PC-3 (cell line): ENCODE measurements around the gene TSKU. TPM values are rescaled to one million over a fixed set of nuclear protein-coding genes. Genes with fewer than 3 reads are reported as not detected.
A peak's percentile ranks its signal among the peaks of the same experiment; 100 is the strongest.

Experiments used
- ATAC-seq: fragments of 200-7000 bp; cut with Tn5 transposase; 2 replicates; pipeline ENCODE4 v1.9.1; 2020; ENCODE audit warnings: mild to moderate bottlenecking, moderate library complexity
- BruUV-seq: library from RNA; stranded (reverse); fragments of 400-500 nt; replicated peaks from 2 replicates; lab custom pipeline; 2021; lab: Mats Ljungman, UMichigan
- CTCF ChIA-PET: fragments of 300-600 bp; sonication (Branson Sonifier 250); formaldehyde crosslinking; loops from one replicate; lab custom pipeline; 2022; ENCODE audit warnings: antibody characterized with exemption; lab: Charles Lee
- POLR2A ChIA-PET: fragments of 300-600 bp; sonication (Branson Sonifier 250); formaldehyde crosslinking; loops from one replicate; lab custom pipeline; 2022; ENCODE audit warnings: antibody characterized with exemption; ENCODE audit not compliant: unreplicated experiment; lab: Charles Lee
- DNase-seq: peaks from one replicate; pipeline ENCODE4 v3.0.0-alpha.2; 2015
- H2AFZ ChIP-seq: fragments of 300-600 bp; sonication (generic); 2 replicates; pipeline ENCODE4 v1.6.0; 2016; ENCODE audit warnings: antibody characterized with exemption, low read length
- H3F3A ChIP-seq: fragments of 300-600 bp; sonication (generic); one replicate; pipeline ENCODE4 v1.6.0; 2017; ENCODE audit warnings: antibody characterized with exemption, low read length, control low read depth, mild to moderate bottlenecking; ENCODE audit not compliant: unreplicated experiment
- H3K27ac ChIP-seq: fragments of 300-600 bp; sonication (generic); 2 replicates; pipeline ENCODE4 v1.5.1; 2016; ENCODE audit warnings: mild to moderate bottlenecking, low read length
- H3K27me3 ChIP-seq: fragments of 300-600 bp; sonication (generic); 2 replicates; pipeline ENCODE4 v1.6.1; 2016; ENCODE audit warnings: low read length, mixed read lengths
- H3K36me3 ChIP-seq: fragments of 300-600 bp; sonication (generic); 2 replicates; pipeline ENCODE4 v1.6.1; 2016; ENCODE audit warnings: low read depth, mixed run types, low read length, mixed read lengths
- H3K4me1 ChIP-seq: fragments of 300-600 bp; sonication (generic); 2 replicates; pipeline ENCODE4 v1.5.1; 2016; ENCODE audit warnings: low read length; ENCODE audit not compliant: insufficient read depth
- H3K4me2 ChIP-seq: fragments of 300-600 bp; sonication (generic); 2 replicates; pipeline ENCODE4 v1.6.0; 2016; ENCODE audit warnings: low read length
- H3K4me3 ChIP-seq: fragments of 300-600 bp; sonication (generic); 2 replicates; pipeline ENCODE4 v1.5.1; 2016; ENCODE audit warnings: mild to moderate bottlenecking, low read length, mixed read lengths
- H3K79me2 ChIP-seq: fragments of 300-600 bp; sonication (generic); 2 replicates; pipeline ENCODE4 v1.6.1; 2017; ENCODE audit warnings: low read length, mixed read lengths
- H3K9ac ChIP-seq: fragments of 300-600 bp; sonication (generic); 2 replicates; pipeline ENCODE4 v1.6.0; 2016; ENCODE audit warnings: mild to moderate bottlenecking, low read length
- H3K9me2 ChIP-seq: fragments of 300-600 bp; sonication (generic); replicated peaks from 2 replicates; pipeline ENCODE4 v1.6.1; 2016; ENCODE audit warnings: mixed run types, low read length, mixed read lengths
- H3K9me3 ChIP-seq: fragments of 300-600 bp; sonication (generic); 2 replicates; pipeline ENCODE4 v1.6.1; 2016; ENCODE audit warnings: low read length, mixed read lengths
- H4K20me1 ChIP-seq: fragments of 300-600 bp; sonication (generic); 2 replicates; pipeline ENCODE4 v1.6.1; 2016; ENCODE audit warnings: low read length, mixed read lengths
- EZH2 ChIP-seq: fragments of 300-600 bp; sonication (generic); IDR thresholded peaks from one replicate; pipeline ENCODE4 v1.6.1; 2017; ENCODE audit warnings: antibody characterized with exemption, mild to moderate bottlenecking, low read length; ENCODE audit not compliant: unreplicated experiment
- EZH2phosphoT487 ChIP-seq: fragments of 300-600 bp; sonication (generic); IDR thresholded peaks from 2 replicates; pipeline ENCODE4 v1.6.1; 2018; ENCODE audit warnings: mild to moderate bottlenecking, antibody characterized with exemption, low read length, borderline replicate concordance
- intact Hi-C: fragments of 100-400 bp; cut with micrococcal nuclease; formaldehyde crosslinking; loops from 2 replicates; pipeline ENCODE4 v1.9.0; 2023
- total RNA-seq: library from RNA; depleted of rRNA; stranded (reverse); fragments of >200 nt; gene quantifications from 2 replicates; pipeline ENCODE4 v1.2.3, GENCODE V29; 2014
- TF ChIP-seq, protein P1 (sequence below): fragments of 300-600 bp; sonication (generic); conservative IDR thresholded peaks from 2 replicates; pipeline ENCODE4 v1.5.1; 2017; ENCODE audit warnings: antibody characterized with exemption, low read depth, mild to moderate bottlenecking, low read length

The TSKU gene
- total RNA-seq, 1 experiment from 2014 or later, result 32.1 TPM

DNA sequence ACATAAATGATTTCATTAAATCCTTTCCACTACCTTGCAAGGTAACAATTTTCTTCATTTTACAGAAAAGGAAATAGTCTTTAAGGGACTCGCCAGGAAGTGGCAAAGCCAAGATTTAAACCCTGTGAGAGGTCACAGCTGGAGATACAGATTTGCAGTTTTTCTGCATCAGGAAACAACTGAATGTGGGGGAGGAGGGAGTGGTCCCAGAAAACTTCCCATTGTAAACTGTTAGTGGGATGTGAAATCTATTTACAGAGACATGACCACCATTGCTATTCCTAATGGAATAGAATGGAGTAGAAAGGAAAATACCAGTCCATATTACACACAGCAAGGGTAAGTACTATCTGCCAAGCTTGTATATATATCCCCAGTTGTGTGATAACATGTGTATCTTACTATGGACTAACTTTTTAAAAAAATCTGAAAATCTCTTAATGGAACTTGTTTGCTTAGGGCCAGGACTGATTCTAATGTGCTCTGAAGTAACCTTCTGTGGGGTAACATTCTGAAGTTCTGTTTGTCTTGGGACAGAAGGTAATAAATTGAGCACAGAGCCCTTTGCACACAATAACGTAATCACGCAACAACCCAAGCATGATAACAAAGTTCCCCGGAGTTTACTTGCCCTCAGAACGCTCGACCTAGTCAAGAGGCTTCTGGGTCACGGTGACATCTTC, 10.9 kb upstream of the TSKU start:
- H3F3A ChIP-seq, result no peaks in the 10 kb centered on the region
- peaks cover 37% of the 10 kb centered on the region for H3K4me1 ChIP-seq
- no peak for TF ChIP-seq EZH2
- no peak for TF ChIP-seq EZH2phosphoT487
- no peak overlapping the region for H2AFZ ChIP-seq
- no TSS peak for BruUV-seq
- no peaks in the 10 kb centered on the region for H3K9me2 ChIP-seq
- intact Hi-C loops, result no loop called here
- no peaks in the 10 kb centered on the region for H4K20me1 ChIP-seq
- H3K4me3 ChIP-seq, result no peak overlapping the region
- H3K27me3 ChIP-seq, result no peaks in the 10 kb centered on the region
- H3K9me3 ChIP-seq, result peaks cover 13% of the 10 kb centered on the region; the same call in 1 of the 2 replicates
- POLR2A ChIA-PET, result no interaction called here
- no peaks in the 10 kb centered on the region for H3K79me2 ChIP-seq
- no peaks in the 10 kb centered on the region for H3K36me3 ChIP-seq
- CTCF ChIA-PET, result no interaction called here
- peak overlapping the region; percentile 91; the same call in 1 of the 2 replicates for H3K27ac ChIP-seq
- no peak overlapping the region for H3K4me2 ChIP-seq
- no peak overlapping the region; the same call in 1 of the 2 replicates for H3K9ac ChIP-seq
- ATAC-seq (no peak), DNase-seq (no peak)

DNA sequence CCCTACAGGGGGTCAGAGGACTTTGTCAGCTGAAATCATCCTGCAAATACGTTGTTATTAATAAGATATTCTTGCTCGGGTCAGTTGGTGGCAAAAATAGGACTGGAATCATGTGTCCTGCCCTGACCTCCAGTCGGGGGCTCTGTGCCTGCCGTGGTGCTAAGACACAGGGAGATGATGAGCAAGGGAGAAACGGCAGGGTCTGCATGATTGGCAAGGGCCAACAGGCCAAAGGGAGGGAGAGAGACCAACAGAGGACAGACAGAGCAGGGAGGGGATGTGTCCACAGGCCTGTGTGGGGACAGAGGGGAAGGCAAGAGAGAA, 10.4 kb upstream of the TSKU start:
- no peak overlapping the region for H3K27ac ChIP-seq
- no peaks in the 10 kb centered on the region for H3F3A ChIP-seq
- H3K36me3 ChIP-seq, result no peaks in the 10 kb centered on the region
- BruUV-seq, result no TSS peak
- H3K9me2 ChIP-seq, result no peaks in the 10 kb centered on the region
- no peak overlapping the region for H3K4me3 ChIP-seq
- H3K4me2 ChIP-seq, result no peak overlapping the region
- H3K27me3 ChIP-seq, result no peaks in the 10 kb centered on the region
- POLR2A ChIA-PET, result no interaction called here
- no peak overlapping the region for H3K9ac ChIP-seq
- H2AFZ ChIP-seq, result no peak overlapping the region
- ATAC-seq, result no peak
- DNase-seq, result no peak
- intact Hi-C loops, result no loop called here
- no peaks in the 10 kb centered on the region for H3K79me2 ChIP-seq
- peaks cover 37% of the 10 kb centered on the region for H3K4me1 ChIP-seq
- CTCF ChIA-PET, result no interaction called here
- no peaks in the 10 kb centered on the region for H4K20me1 ChIP-seq
- H3K9me3 ChIP-seq, result peaks cover 13% of the 10 kb centered on the region; the same call in 1 of the 2 replicates
- TF ChIP-seq EZH2phosphoT487, result no peak
- no peak for TF ChIP-seq EZH2
- TF ChIP-seq, protein P1, sequence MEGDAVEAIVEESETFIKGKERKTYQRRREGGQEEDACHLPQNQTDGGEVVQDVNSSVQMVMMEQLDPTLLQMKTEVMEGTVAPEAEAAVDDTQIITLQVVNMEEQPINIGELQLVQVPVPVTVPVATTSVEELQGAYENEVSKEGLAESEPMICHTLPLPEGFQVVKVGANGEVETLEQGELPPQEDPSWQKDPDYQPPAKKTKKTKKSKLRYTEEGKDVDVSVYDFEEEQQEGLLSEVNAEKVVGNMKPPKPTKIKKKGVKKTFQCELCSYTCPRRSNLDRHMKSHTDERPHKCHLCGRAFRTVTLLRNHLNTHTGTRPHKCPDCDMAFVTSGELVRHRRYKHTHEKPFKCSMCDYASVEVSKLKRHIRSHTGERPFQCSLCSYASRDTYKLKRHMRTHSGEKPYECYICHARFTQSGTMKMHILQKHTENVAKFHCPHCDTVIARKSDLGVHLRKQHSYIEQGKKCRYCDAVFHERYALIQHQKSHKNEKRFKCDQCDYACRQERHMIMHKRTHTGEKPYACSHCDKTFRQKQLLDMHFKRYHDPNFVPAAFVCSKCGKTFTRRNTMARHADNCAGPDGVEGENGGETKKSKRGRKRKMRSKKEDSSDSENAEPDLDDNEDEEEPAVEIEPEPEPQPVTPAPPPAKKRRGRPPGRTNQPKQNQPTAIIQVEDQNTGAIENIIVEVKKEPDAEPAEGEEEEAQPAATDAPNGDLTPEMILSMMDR, result no peak

DNA sequence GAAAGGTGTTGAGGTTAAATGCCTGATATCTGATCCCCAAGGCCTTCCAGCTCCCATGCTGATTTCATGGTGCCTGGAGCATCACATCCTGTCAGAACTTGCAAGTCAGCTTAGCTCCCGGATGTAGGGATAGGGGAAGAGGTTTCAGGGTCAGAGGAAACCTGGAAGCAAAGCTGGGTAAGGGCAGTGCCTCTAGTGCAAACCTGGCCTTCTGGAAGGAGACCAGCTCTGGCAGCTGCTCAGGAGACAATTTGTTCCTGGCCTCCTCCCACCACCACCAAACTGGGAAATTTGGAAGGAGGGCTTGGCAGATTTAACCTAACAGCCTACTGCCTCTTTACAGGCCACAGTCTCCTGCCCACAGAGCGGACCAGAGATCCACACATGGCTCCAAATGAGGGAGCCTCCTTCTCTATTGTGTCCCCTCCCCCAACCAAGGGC, 9.2 kb upstream of the TSKU start:
- Histone ChIP-seq H3K79me2 (no peaks in the 10 kb centered on the region), H2AFZ (no peak overlapping the region), H3K36me3 (no peaks in the 10 kb centered on the region), H3K27ac (no peak overlapping the region), H3K27me3 (no peaks in the 10 kb centered on the region), H3K9ac (no peak overlapping the region), H3K9me2 (no peaks in the 10 kb centered on the region), H3K9me3 (peaks cover 13% of the 10 kb centered on the region; the same call in 1 of the 2 replicates), H3K4me1 (peaks cover 31% of the 10 kb centered on the region), H4K20me1 (no peaks in the 10 kb centered on the region), H3K4me3 (no peak overlapping the region), H3K4me2 (no peak overlapping the region), H3F3A (no peaks in the 10 kb centered on the region)
- TF ChIP-seq EZH2phosphoT487 (no peak), EZH2 (no peak)
- TF ChIP-seq, protein P1, result no peak
- no peak for ATAC-seq
- intact Hi-C loops, result no loop called here
- no peak for DNase-seq
- ChIA-PET CTCF (no interaction called here), POLR2A (no interaction called here)
- no TSS peak for BruUV-seq
